ENCODE results near the gene GNPAT.

Gene GNPAT

DNA sequence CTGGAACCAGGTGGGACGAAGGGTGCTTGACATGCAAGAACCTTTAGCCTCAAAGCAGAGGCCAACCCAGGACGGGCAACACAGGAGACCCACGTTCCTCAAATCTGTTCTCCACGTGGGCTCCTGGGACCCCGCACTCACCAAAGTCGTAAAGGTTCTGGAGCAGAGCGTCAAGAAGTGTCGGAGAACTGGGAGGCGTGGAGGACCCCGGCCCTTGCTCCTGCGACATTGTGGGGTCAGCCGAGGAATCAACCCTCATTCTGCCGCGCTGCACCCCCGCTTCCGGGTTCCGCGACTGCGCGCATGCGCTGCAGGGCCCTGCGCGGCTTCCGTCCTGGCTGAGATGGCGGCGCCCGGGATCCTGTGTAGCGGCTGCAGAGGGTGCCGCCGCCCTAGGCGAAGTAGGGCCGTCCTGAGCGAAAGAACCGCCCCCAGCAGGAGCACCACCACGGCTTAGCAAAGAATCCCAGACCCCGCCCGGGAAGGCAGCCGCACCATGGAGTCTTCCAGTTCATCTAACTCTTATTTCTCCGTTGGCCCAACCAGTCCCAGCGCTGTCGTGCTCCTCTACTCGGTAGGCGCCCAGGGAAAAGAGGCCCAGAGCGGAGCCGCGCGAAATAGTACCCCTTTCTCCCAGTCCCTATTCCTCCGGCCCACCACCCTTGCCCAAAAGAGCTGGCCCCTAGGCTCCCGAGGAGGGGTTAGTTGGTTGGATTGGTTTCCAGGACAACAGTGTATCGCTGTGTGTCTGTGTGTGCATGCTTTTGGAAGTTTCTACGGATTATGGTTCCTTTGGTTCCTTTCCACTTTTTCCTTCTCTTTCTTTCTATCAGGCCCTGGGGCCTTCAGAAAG lies at the start of gene GNPAT:
GNPAT (plus strand) TSS at position 330 of the 853 bp plus-strand sequence; CDS start at position 497, 167 bp downstream.
- peak within 1 kb of the TSS; percentile 83 for H3K27ac ChIP-seq
- TF ChIP-seq CTCF (conservative IDR thresholded peaks at IDR 0.05) = no peak

DNA sequence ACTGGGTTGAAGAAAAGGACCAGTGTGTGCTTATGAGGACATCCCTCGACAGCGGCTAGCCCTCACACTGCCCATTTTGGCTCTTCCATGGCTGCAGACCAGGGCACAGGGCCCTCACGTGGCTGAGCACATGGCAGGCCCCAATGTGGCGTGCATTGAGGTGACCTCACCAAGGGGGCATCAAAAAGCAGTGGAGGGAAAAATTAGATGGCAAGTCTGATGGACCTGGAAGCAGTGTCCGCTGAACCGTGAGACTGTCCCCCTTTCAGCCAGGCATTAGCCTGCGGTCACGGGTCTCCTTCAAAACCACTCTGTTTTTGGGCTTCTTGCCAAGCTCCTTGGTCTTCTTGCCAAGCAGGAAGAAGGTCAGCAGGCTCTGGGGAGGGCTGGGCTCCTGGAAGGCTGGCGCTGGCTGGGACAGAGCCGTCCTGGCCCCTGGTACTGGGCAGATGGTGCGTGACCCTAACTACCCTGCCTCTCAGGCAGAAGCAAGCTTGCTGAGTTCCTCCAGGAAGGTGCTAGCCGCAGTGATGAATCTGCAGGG lies 48.3 kb upstream of the GNPAT start:
- peak overlapping the region; percentile 32; the same call in 1 of the 2 replicates for H3K27ac ChIP-seq
- TF ChIP-seq CTCF (conservative IDR thresholded peaks at IDR 0.05) = no peak

DNA sequence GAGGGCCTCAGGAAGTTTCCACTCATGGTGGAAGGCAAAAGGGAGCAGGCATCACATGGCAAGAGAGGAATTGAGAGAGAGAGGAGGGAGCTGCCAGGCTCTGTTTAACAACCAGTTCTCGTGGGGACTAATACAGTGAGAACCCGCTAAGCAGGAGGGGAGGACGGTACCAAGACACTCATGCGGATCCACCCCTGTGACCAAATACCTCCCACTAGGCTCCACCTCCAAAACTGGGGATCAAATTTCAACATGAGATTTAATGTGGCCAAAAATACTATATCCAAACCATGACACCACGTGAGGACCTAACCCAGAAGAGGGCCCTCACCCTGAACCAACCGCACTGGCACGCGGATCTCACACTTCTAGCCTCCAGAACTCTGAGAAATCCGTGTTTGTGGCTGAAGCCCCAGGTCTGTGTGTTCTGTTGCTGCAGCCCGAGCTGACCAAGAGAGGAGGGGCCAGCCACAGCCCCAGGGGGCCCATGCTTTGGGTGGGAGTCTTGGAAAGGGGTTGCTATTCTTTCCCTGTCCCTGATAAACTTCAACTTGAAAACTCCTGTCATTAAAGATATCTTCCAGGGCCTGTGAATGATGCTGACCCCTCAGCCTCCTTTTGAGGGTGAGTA lies 47.2 kb upstream of the GNPAT start:
- H3K27ac ChIP-seq = peak overlapping the region; percentile 32; the same call in 1 of the 2 replicates
- TF ChIP-seq CTCF (conservative IDR thresholded peaks at IDR 0.05) = no peak

DNA sequence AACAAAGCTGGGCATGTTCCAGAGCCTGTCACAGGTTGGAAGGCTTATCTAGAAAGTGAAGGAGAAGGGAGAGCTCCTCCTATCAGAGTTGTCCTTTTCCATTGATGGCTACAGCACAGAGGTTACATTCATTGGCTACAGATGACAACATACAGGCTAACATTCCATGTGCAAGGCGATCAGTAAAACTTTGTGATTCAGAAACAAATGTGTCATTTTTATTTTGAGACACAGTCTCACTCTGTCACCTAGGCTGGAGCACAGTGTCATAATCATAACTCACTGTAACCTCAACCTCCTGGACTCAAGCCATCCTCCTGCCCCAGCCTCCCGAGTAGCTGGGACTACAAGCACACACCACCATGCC lies 46.6 kb upstream of the GNPAT start:
- no peak overlapping the region; the same call in 1 of the 2 replicates for H3K27ac ChIP-seq
- no peak for TF ChIP-seq CTCF (conservative IDR thresholded peaks at IDR 0.05)

- H3K27ac ChIP-seq = peak overlapping the region; percentile 7; the same call in 1 of the 2 replicates
- no peak for TF ChIP-seq CTCF (conservative IDR thresholded peaks at IDR 0.05)
These were observed 46.0 kb upstream of the GNPAT start for GRCh38 chr1:231194843-231195516.

DNA sequence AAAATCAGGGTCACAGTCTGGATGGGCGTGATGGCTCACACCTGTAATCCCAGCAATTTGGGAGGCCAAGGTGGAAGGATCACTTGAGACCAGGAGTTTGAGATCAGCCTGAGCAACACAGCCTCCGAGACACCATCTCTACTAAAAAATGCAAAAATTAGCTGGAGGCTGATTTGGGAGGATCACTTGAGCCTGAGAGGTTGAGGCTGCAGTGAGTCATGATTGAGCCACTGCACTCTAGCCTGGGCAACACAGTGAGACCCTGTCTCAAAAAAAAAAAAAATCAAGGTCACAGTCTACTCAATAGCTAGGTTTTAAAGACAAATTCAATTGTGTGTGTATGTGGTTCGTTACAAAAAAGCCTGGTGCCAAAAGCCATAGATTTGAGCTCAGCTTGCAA lies 44.7 kb upstream of the GNPAT start:
- no peak overlapping the region for H3K27ac ChIP-seq
- TF ChIP-seq CTCF (conservative IDR thresholded peaks at IDR 0.05) = no peak

DNA sequence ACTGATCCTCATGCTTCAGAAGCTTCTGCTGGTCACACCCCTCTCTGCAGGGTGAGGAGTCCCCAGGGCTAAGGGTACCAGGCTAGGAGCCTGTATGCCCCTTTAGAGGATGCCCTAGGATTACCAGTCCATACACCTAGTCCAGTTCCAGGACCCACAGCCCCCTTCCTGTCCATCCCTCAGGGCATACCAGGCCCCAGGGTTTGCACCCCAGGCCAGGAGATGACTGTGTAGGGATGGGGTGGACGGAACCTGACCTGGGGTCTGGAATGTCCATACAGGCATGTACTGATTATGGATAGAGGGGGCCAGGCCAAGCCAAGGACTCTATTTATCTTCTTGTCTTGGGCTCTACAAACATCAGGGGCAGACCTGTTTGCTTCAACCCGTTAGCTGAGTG lies 44.3 kb upstream of the GNPAT start:
- H3K27ac ChIP-seq = no peak overlapping the region
- no peak for TF ChIP-seq CTCF (conservative IDR thresholded peaks at IDR 0.05)

Measured in VCaP (cell line).